BLaER1 treated with 17β-estradiol and CSF1 and Interleukin-3, amounts not matched to agents 10 nM and 100 nM (cell line): ENCODE data around the gene GALNTL6.

Experiments used
- H3K27ac ChIP-seq, 11 experiments: shearing (Covaris generic); formaldehyde crosslinking; 2 replicates each; pipeline ENCODE4 v1.8.1; 2022
- H3K27me3 ChIP-seq, 11 experiments: shearing (Covaris generic); formaldehyde crosslinking; 2 replicates each; pipeline ENCODE4 v1.8.1; 2022
- H3K36me3 ChIP-seq, 11 experiments: shearing (Covaris generic); formaldehyde crosslinking; 2 replicates each; pipeline ENCODE4 v1.8.1; 2022
- H3K4me1 ChIP-seq, 10 experiments: shearing (Covaris generic); formaldehyde crosslinking; 2 replicates each; pipeline ENCODE4 v1.8.1; 2022
- H3K4me2 ChIP-seq, 11 experiments: shearing (Covaris generic); formaldehyde crosslinking; 2 replicates each; pipeline ENCODE4 v1.8.1; 2022
- H3K4me3 ChIP-seq, 10 experiments: shearing (Covaris generic); formaldehyde crosslinking; 2 replicates each; pipeline ENCODE4 v1.8.1; 2022
- H3K9ac ChIP-seq, 11 experiments: shearing (Covaris generic); formaldehyde crosslinking; 2 replicates each; pipeline ENCODE4 v1.8.1; 2022
- H3K9me3 ChIP-seq, 11 experiments: shearing (Covaris generic); formaldehyde crosslinking; replicated peaks in 1 of 11; 2 replicates each; pipeline ENCODE4 v1.8.1; 2022
- H4K20me1 ChIP-seq, 11 experiments: shearing (Covaris generic); formaldehyde crosslinking; 2 replicates each; pipeline ENCODE4 v1.8.1; 2022
- Cebpa-rat ChIP-seq, 11 experiments: shearing (Covaris generic); IDR thresholded peaks; 2 replicates each; pipeline ENCODE4 v1.8.1; 2022

The GALNTL6 gene

DNA sequence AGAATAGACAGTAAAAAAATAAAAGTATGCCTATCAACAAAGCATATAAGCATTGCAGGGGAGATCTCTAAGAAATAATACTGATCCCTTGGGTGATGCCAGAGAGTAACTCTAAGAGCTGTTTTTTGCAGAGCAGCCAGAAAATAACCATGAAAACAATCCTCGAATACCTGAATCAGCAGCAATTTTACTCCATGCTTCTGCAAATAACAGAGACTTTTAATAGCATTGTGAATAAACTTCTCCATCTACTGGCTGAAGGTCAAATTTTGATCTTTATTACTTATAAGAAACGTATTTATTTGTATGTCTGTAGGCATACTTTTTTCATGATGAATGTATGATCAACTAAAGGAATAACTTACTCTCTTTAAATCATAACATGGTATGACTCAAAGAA, 334.5 kb downstream of the GALNTL6 start:
- no peaks in the 10 kb centered on the region for H3K27me3 ChIP-seq
- no peaks in the 10 kb centered on the region for H3K9me3 ChIP-seq
- TF ChIP-seq Cebpa-rat (IDR thresholded peaks at IDR 0.05), result no peak
- no peak overlapping the region for H3K27ac ChIP-seq
- H4K20me1 ChIP-seq, result no peaks in the 10 kb centered on the region
- H3K4me1 ChIP-seq, result peaks cover 0 to 6% (median 0%) of the 10 kb centered on the region in 10 experiments; a peak in 1 of 20 replicates
- H3K4me3 ChIP-seq, result no peak overlapping the region
- no peaks in the 10 kb centered on the region for H3K36me3 ChIP-seq
- no peak overlapping the region for H3K4me2 ChIP-seq
- no peak overlapping the region for H3K9ac ChIP-seq

DNA sequence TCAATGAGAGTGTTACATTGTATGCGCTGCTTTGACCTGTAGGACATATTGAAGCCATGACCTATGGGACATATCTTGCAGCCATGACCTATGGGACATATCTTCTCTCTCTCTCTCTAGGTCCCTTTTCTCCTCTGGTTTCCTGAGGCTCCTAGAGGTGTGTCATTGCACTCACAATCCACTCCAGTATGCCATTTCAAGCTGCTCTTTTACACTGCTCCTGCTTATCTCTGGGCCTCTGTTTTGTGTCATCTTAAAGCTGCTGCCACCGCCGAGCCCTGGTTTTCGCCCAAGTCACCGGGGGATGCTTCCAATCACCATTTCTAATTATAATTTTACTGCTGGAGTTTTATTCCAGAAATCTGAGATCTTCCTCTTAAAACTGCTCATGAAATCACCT, 336.1 kb downstream of the GALNTL6 start:
- Histone ChIP-seq H3K27me3 (no peaks in the 10 kb centered on the region), H3K36me3 (no peaks in the 10 kb centered on the region), H3K9me3 (no peaks in the 10 kb centered on the region), H4K20me1 (no peaks in the 10 kb centered on the region), H3K9ac (no peak overlapping the region), H3K27ac (no peak overlapping the region), H3K4me2 (no peak overlapping the region), H3K4me1 (no peaks in the 10 kb centered on the region), H3K4me3 (no peak overlapping the region)
- no peak for TF ChIP-seq Cebpa-rat (IDR thresholded peaks at IDR 0.05)

DNA sequence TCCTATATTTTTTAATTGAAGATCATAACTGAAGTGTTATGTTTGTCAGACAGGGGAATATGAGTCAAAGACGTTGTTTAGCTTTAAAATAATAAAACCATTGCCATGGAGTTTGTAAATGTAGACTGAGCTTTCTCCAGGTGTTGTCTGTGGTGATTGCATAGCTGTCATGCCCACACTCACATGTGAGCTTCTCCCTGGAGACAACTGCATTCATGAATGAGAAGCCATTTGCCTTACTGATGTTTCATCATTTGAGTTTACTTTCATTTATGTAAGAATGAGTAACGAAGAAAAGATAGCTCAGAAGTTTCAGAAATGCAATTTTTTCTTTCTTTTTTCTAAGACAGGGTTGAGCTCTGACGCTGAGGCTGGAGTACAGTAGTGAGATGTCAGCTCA, 339.1 kb downstream of the GALNTL6 start:
- H3K4me3 ChIP-seq, result no peak overlapping the region
- H3K27ac ChIP-seq, result no peak overlapping the region
- H3K27me3 ChIP-seq, result no peaks in the 10 kb centered on the region
- no peaks in the 10 kb centered on the region for H3K36me3 ChIP-seq
- TF ChIP-seq Cebpa-rat (IDR thresholded peaks at IDR 0.05), result no peak
- no peaks in the 10 kb centered on the region for H3K4me1 ChIP-seq
- H3K4me2 ChIP-seq, result no peak overlapping the region
- H3K9ac ChIP-seq, result no peak overlapping the region
- no peaks in the 10 kb centered on the region for H4K20me1 ChIP-seq
- no peaks in the 10 kb centered on the region for H3K9me3 ChIP-seq

DNA sequence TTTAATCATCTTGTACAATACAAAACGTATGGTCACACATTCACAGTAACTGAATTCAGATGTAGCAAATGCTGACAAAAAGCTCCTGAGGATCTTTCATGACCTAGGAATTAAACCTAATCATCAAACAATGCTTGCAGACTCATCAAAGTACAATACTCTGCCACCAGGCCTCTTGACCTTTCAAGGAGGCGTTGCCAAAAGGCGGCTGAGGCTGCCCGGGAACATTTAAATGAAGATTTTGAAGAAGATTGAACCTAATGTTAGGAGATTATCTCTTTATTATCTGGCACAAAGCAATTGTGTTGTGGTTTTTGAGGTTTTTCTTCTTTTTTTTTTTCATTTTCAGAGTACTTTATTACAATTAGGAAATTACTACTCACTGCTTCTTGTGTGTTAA, 340.5 kb downstream of the GALNTL6 start:
- Histone ChIP-seq H3K4me2 (no peak overlapping the region), H3K4me1 (no peaks in the 10 kb centered on the region), H3K9me3 (no peaks in the 10 kb centered on the region), H3K9ac (no peak overlapping the region), H3K27ac (no peak overlapping the region), H3K4me3 (no peak overlapping the region), H4K20me1 (no peaks in the 10 kb centered on the region), H3K36me3 (no peaks in the 10 kb centered on the region), H3K27me3 (no peaks in the 10 kb centered on the region)
- TF ChIP-seq Cebpa-rat (IDR thresholded peaks at IDR 0.05), result no peak

DNA sequence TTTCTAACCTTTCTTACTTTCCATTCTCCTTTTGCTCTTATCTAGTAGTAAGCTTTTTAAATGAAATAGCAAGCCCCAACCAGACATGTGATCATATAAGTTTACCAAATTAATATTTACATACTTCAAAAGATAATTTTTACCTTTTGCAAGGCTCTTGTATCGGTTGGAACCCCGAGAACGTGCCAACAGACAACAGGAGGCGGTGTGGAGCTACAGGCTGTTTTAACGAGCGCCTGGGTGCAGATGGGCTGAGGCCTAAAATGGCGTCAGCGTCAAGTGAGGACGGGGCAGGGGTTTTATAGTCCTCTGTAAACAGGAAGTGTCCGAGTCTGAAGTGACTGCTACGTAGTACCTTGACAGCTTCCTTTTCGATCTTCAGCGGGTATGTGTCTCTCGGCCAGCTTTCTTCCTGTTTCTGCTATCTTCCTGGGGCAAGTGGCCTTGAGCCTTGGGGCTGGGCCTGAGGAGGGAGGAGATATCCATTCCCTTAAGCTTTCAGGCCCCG, 342.7 kb downstream of the GALNTL6 start:
- H3K4me1 ChIP-seq, result no peaks in the 10 kb centered on the region
- H3K9ac ChIP-seq, result no peak overlapping the region
- no peaks in the 10 kb centered on the region for H3K36me3 ChIP-seq
- H3K27ac ChIP-seq, result no peak overlapping the region
- H3K27me3 ChIP-seq, result no peaks in the 10 kb centered on the region
- no peak overlapping the region for H3K4me2 ChIP-seq
- H4K20me1 ChIP-seq, result no peaks in the 10 kb centered on the region
- no peaks in the 10 kb centered on the region for H3K9me3 ChIP-seq
- no peak for TF ChIP-seq Cebpa-rat (IDR thresholded peaks at IDR 0.05)
- H3K4me3 ChIP-seq, result no peak overlapping the region

DNA sequence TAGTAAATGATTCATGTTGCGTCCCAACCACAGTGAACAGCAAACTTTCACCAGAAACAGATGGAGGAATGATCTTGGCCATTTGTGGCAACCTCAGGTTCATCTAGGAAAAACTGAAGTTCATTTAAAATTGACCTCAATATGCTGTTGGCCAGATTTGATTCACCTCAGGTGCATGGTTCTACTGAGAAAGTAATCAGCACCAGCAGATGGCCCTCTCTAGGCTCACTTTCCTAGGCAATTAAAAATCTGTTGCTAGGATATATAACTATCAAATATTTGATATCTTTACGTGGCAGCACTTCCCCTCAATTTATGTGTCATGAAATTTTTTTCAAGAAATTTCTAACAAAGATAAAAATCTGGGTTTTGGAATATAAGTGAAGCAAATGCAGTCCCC, 344.7 kb downstream of the GALNTL6 start:
- no peaks in the 10 kb centered on the region for H3K4me1 ChIP-seq
- no peak overlapping the region for H3K9ac ChIP-seq
- no peaks in the 10 kb centered on the region for H3K27me3 ChIP-seq
- H3K27ac ChIP-seq, result no peak overlapping the region
- no peaks in the 10 kb centered on the region for H3K36me3 ChIP-seq
- H3K9me3 ChIP-seq, result no peaks in the 10 kb centered on the region
- H3K4me3 ChIP-seq, result no peak overlapping the region
- no peak overlapping the region for H3K4me2 ChIP-seq
- TF ChIP-seq Cebpa-rat (IDR thresholded peaks at IDR 0.05), result no peak
- H4K20me1 ChIP-seq, result no peaks in the 10 kb centered on the region

DNA sequence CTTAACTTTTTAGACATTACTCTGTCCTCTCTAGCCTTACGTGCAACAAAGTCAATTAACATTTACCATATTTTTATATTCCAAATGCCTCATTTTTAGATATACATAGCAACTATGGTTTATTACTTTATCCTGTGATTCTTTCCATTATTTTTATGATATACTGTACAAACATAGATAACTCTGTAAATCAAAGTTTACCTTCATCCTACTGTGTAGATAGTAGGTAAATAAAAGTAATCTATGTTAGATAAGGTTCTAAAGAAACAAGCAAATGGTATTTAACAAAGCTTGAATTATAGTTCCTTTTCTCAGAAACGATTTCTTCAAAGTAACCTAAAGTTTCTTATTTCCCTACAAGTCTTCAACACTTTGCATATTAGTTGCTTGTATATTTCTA, 350.0 kb downstream of the GALNTL6 start:
- Histone ChIP-seq H3K4me1 (no peaks in the 10 kb centered on the region), H3K4me3 (no peak overlapping the region), H3K9ac (no peak overlapping the region), H3K27ac (no peak overlapping the region), H4K20me1 (no peaks in the 10 kb centered on the region), H3K27me3 (no peaks in the 10 kb centered on the region), H3K4me2 (no peak overlapping the region), H3K36me3 (no peaks in the 10 kb centered on the region), H3K9me3 (no peaks in the 10 kb centered on the region)
- no peak for TF ChIP-seq Cebpa-rat (IDR thresholded peaks at IDR 0.05)

DNA sequence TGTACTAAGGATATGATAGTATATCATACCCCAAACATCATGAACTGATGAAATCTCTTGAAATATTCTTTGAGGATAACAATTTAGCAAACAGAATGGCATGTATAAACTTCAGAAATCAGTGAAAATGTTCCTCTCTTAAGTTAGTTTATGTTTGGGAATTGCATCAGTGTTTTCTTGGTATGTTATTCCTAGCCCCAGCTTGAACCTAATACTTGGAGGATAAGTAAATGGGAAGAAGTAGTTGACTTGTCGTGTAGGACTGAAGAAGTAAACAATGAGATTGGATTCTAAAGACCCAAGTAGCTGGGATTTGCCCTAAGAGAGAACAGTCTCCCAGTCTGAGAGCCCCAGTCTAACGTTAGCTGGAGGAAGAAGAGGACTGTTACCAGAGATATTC, 355.7 kb downstream of the GALNTL6 start:
- no peaks in the 10 kb centered on the region for H3K36me3 ChIP-seq
- H3K4me3 ChIP-seq, result no peak overlapping the region
- no peaks in the 10 kb centered on the region for H3K27me3 ChIP-seq
- no peaks in the 10 kb centered on the region for H3K4me1 ChIP-seq
- H3K9me3 ChIP-seq, result no peaks in the 10 kb centered on the region
- no peaks in the 10 kb centered on the region for H4K20me1 ChIP-seq
- H3K9ac ChIP-seq, result no peak overlapping the region
- TF ChIP-seq Cebpa-rat (IDR thresholded peaks at IDR 0.05), result no peak
- no peak overlapping the region for H3K4me2 ChIP-seq
- no peak overlapping the region for H3K27ac ChIP-seq

DNA sequence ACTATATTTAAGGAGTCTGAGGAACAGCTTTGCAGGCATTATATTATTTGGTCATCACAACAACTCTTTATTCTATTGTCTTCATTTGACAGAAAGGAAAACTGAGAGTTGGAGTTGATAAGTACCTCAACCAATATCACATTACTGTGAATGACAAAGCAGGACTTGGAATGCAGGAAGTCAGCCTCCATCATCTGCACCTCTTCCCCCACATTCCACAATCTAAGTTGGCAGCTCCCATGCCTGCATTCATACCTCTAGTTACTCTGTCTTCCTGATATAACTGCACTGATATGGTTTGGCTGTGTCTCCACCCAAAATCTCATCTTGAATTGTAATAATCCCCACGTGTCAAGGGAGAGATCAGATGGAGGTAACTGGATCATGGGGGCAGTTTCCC, 356.7 kb downstream of the GALNTL6 start:
- H3K27ac ChIP-seq, result no peak overlapping the region

DNA sequence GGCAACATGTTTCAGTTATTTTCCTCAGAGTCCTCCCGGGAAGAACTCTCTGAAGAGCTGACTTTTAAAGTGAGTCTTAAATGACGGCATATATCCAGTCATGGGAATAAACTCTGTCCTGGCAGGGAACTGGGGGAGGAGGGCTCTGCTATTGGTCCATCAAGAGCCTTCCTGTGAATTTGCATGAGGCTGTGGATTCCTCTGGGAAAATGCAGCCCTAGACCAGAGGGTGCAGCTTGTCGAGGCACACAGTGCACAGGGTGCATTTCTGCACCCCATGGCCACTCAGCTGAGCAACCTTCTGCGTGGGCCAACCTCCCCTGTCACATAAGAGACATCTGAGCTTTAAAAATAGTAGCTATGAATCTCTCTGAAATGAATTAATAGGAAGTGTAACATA, 360.0 kb downstream of the GALNTL6 start:
- TF ChIP-seq Cebpa-rat (IDR thresholded peaks at IDR 0.05), result no peak
- Histone ChIP-seq H3K27ac (no peak overlapping the region), H3K9me3 (no peaks in the 10 kb centered on the region), H3K4me2 (no peak overlapping the region), H3K27me3 (no peaks in the 10 kb centered on the region), H4K20me1 (no peaks in the 10 kb centered on the region), H3K36me3 (no peaks in the 10 kb centered on the region), H3K9ac (no peak overlapping the region), H3K4me1 (no peaks in the 10 kb centered on the region), H3K4me3 (no peak overlapping the region)

More for the DNA sequence above, 356.7 kb downstream of the GALNTL6 start:
- Histone ChIP-seq H3K4me2 (no peak overlapping the region), H3K4me3 (no peak overlapping the region), H3K4me1 (no peaks in the 10 kb centered on the region), H3K36me3 (no peaks in the 10 kb centered on the region), H4K20me1 (no peaks in the 10 kb centered on the region), H3K27me3 (no peaks in the 10 kb centered on the region), H3K9me3 (no peaks in the 10 kb centered on the region), H3K9ac (no peak overlapping the region)
- TF ChIP-seq Cebpa-rat (IDR thresholded peaks at IDR 0.05), result no peak

DNA sequence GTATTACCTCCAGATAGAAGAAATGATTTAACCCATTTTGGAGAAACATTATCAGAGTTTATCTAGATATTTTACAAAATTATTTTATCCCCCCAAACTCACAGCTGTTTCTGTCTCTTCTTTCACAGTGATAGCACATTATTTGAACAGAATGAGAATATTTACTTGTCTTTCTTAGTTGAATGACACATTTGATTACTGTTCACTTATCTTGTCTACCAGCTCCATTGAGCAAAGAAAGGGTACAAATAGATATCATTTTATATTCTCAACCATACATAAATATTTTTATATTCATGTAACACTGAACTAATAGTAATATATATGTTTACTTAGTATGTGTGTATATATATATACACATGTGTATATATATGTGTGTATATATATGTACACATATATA, 364.2 kb downstream of the GALNTL6 start:
- no peak overlapping the region for H3K4me2 ChIP-seq
- no peaks in the 10 kb centered on the region for H3K4me1 ChIP-seq
- no peaks in the 10 kb centered on the region for H3K36me3 ChIP-seq
- no peak overlapping the region for H3K4me3 ChIP-seq
- TF ChIP-seq Cebpa-rat (IDR thresholded peaks at IDR 0.05), result no peak
- H3K9ac ChIP-seq, result no peak overlapping the region
- H3K27ac ChIP-seq, result no peak overlapping the region
- no peaks in the 10 kb centered on the region for H4K20me1 ChIP-seq
- H3K9me3 ChIP-seq, result peaks cover 0 to 11% (median 4%) of the 10 kb centered on the region in 11 experiments; a peak in 4 of 22 replicates
- H3K27me3 ChIP-seq, result no peaks in the 10 kb centered on the region
